ENCODE data around the gene CCDC106.

Gene CCDC106

DNA sequence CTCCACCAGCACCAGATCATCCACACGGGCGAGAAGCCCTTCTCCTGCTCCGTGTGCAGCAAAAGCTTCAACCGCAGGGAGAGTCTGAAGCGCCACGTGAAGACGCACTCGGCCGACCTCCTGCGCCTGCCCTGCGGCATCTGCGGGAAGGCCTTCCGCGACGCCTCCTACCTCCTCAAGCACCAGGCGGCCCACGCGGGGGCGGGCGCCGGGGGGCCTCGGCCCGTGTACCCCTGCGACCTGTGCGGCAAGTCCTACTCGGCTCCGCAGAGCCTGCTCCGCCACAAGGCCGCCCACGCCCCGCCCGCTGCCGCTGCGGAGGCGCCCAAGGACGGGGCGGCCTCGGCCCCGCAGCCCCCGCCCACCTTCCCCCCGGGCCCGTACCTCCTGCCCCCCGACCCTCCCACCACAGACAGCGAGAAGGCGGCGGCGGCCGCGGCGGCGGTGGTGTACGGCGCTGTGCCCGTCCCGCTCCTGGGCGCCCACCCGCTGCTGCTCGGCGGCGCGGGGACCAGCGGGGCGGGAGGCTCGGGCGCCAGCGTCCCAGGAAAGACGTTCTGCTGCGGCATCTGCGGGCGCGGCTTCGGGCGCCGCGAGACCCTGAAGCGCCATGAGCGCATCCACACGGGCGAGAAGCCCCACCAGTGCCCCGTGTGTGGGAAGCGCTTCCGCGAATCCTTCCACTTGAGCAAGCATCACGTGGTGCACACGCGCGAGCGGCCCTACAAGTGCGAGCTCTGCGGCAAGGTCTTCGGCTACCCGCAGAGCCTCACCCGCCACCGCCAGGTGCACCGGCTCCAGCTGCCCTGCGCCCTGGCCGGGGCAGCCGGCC is 33.1 kb upstream of the CCDC106 start:
- Histone ChIP-seq H3K4me3 (ENCODE audit: extremely low read depth, insufficient read depth, low read length, poor library complexity, severe bottlenecking) (no peak overlapping the region), H3K36me3 (ENCODE audit: control insufficient read depth, insufficient read depth, low read length) (peaks cover 49% of the 10 kb centered on the region), H3K4me1 (ENCODE audit: control insufficient read depth, insufficient read depth, low read length, poor library complexity, severe bottlenecking) (no peaks in the 10 kb centered on the region), H3K27ac (ENCODE audit: low read depth, low read length, severe bottlenecking) (no peak overlapping the region), H3K9me3 (ENCODE audit: control insufficient read depth, low read length) (no peaks in the 10 kb centered on the region)
- WGBS, 2 experiments (ENCODE audit: insufficient coverage in 2 of 2): 95 to 98% methylated on average over 61 to 84 of the region's 98 CpGs

DNA sequence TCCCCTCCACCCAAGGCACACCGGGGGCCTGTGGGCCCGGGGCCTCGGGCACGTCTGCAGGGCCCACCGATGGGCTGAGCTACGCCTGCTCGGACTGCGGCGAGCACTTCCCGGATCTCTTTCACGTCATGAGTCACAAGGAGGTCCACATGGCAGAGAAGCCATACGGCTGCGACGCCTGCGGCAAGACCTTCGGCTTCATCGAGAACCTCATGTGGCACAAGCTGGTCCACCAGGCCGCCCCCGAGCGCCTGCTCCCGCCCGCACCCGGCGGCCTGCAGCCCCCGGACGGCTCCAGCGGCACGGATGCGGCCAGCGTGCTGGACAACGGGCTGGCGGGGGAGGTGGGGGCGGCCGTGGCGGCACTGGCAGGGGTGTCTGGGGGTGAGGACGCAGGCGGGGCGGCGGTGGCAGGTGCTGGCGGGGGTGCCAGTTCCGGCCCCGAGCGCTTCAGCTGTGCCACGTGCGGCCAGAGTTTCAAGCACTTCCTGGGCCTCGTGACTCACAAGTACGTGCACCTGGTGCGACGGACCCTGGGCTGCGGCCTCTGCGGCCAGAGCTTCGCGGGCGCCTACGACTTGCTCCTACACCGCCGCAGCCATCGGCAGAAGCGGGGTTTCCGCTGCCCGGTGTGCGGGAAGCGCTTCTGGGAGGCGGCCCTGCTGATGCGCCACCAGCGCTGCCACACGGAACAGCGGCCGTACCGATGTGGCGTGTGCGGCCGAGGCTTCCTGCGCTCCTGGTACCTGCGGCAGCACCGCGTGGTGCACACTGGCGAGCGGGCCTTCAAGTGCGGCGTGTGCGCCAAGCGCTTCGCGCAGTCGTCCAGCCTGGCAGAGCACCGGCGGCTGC is 32.2 kb upstream of the CCDC106 start:
- WGBS, 2 experiments (ENCODE audit: insufficient coverage in 2 of 2): 96 to 98% methylated on average over 79 to 87 of the region's 88 CpGs
- no peak overlapping the region for H3K4me3 ChIP-seq (ENCODE audit: extremely low read depth, insufficient read depth, low read length, poor library complexity, severe bottlenecking)
- H3K36me3 ChIP-seq (ENCODE audit: control insufficient read depth, insufficient read depth, low read length): peaks cover 45% of the 10 kb centered on the region
- H3K27ac ChIP-seq (ENCODE audit: low read depth, low read length, severe bottlenecking): no peak overlapping the region
- no peaks in the 10 kb centered on the region for H3K4me1 ChIP-seq (ENCODE audit: control insufficient read depth, insufficient read depth, low read length, poor library complexity, severe bottlenecking)
- no peaks in the 10 kb centered on the region for H3K9me3 ChIP-seq (ENCODE audit: control insufficient read depth, low read length)

DNA sequence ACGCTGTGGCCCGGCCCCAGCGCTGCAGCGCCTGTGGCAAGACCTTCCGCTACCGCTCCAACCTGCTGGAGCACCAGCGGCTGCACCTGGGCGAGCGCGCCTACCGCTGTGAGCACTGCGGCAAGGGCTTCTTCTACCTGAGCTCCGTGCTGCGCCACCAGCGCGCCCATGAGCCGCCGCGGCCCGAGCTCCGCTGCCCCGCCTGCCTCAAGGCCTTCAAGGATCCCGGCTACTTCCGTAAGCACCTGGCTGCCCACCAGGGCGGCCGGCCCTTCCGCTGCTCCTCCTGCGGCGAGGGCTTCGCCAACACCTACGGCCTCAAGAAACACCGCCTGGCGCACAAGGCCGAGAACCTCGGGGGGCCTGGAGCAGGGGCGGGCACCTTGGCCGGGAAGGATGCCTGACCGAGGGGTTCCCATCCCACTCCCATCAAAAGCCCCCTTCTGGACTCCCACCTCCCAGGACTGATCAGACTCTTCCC is 31.6 kb upstream of the CCDC106 start:
- H3K4me1 ChIP-seq (ENCODE audit: control insufficient read depth, insufficient read depth, low read length, poor library complexity, severe bottlenecking): no peaks in the 10 kb centered on the region
- no peaks in the 10 kb centered on the region for H3K9me3 ChIP-seq (ENCODE audit: control insufficient read depth, low read length)
- WGBS, 2 experiments (ENCODE audit: insufficient coverage in 2 of 2): 98% methylated on average over 34 to 38 of the region's 38 CpGs
- H3K36me3 ChIP-seq (ENCODE audit: control insufficient read depth, insufficient read depth, low read length): peaks cover 41% of the 10 kb centered on the region
- no peak overlapping the region for H3K4me3 ChIP-seq (ENCODE audit: extremely low read depth, insufficient read depth, low read length, poor library complexity, severe bottlenecking)
- H3K27ac ChIP-seq (ENCODE audit: low read depth, low read length, severe bottlenecking): no peak overlapping the region

DNA sequence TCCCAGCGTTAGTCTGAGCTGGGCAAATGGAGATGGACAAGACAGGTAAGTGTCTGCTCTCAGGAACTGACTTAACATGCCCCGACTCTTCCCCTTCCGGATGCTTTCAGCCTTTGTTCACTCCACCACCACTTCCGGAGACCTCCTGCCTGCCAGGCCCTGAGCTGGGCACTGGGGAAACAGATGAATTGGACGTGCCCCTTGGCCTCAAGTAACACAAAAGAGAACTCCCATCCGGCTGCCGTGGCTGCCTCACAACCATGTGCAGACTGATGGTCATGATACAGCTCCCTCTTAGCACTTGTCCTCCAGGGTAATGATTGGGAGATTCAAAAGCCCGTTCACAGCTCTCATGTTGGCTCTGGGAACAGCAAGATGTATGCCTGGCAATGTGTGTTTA is 30.6 kb upstream of the CCDC106 start:
- Histone ChIP-seq H3K27ac (ENCODE audit: low read depth, low read length, severe bottlenecking) (no peak overlapping the region), H3K9me3 (ENCODE audit: control insufficient read depth, low read length) (no peaks in the 10 kb centered on the region), H3K4me1 (ENCODE audit: control insufficient read depth, insufficient read depth, low read length, poor library complexity, severe bottlenecking) (no peaks in the 10 kb centered on the region), H3K4me3 (ENCODE audit: extremely low read depth, insufficient read depth, low read length, poor library complexity, severe bottlenecking) (no peak overlapping the region), H3K36me3 (ENCODE audit: control insufficient read depth, insufficient read depth, low read length) (peaks cover 43% of the 10 kb centered on the region)
- 96 to 100% methylated on average over 3 to 8 of the region's 8 CpGs for WGBS, 2 experiments (ENCODE audit: insufficient coverage in 2 of 2)

DNA sequence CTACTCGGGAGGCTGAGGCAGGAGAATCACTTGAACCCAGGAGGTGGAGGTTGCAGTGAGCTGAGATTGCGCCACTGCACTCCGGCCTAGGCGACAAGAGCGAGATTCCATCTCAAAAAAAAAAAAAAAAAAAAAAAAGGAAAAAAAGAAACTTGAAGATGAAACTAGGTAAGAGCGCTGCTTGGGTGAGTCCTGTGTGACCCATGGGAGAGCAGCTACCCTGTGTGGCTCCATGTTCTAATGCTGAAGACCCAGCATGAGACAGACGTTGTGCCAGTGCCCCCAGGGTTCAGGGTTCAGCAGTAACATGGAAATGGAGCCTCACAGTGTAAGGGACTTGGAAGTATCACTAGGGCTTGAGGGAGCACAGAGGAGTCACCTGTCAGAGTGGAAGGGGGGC is 29.6 kb upstream of the CCDC106 start:
- Histone ChIP-seq H3K4me1 (ENCODE audit: control insufficient read depth, insufficient read depth, low read length, poor library complexity, severe bottlenecking) (no peaks in the 10 kb centered on the region), H3K4me3 (ENCODE audit: extremely low read depth, insufficient read depth, low read length, poor library complexity, severe bottlenecking) (no peak overlapping the region), H3K36me3 (ENCODE audit: control insufficient read depth, insufficient read depth, low read length) (peaks cover 38% of the 10 kb centered on the region), H3K27ac (ENCODE audit: low read depth, low read length, severe bottlenecking) (no peak overlapping the region), H3K9me3 (ENCODE audit: control insufficient read depth, low read length) (no peaks in the 10 kb centered on the region)
- 95 to 97% methylated on average over 2 of the region's 7 CpGs for WGBS, 2 experiments (ENCODE audit: insufficient coverage in 2 of 2)

DNA sequence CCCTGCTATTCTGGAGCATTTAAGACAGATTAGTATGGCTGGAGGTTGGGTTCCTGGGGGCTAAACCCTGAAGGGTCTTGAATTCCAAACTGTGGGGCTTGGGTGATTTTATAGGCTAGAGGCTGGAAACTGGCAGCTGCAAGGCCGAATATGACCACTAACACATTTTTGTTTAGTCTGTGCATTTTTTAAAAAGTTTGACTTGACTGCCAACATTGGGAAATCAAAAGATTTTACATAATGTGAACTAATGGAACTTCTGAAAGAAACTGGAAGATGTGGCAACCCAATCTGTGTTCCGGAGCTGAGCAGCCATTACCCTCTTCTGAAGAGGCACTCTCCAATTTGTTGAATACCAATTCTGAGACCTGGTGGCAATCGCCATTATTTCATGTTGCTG is 28.7 kb upstream of the CCDC106 start:
- no peak overlapping the region for H3K4me3 ChIP-seq (ENCODE audit: extremely low read depth, insufficient read depth, low read length, poor library complexity, severe bottlenecking)
- 94 to 100% methylated on average over 2 of the region's 3 CpGs for WGBS, 2 experiments (ENCODE audit: insufficient coverage in 2 of 2)
- H3K36me3 ChIP-seq (ENCODE audit: control insufficient read depth, insufficient read depth, low read length): peaks cover 38% of the 10 kb centered on the region
- H3K27ac ChIP-seq (ENCODE audit: low read depth, low read length, severe bottlenecking): no peak overlapping the region
- H3K4me1 ChIP-seq (ENCODE audit: control insufficient read depth, insufficient read depth, low read length, poor library complexity, severe bottlenecking): no peaks in the 10 kb centered on the region
- H3K9me3 ChIP-seq (ENCODE audit: control insufficient read depth, low read length): no peaks in the 10 kb centered on the region

DNA sequence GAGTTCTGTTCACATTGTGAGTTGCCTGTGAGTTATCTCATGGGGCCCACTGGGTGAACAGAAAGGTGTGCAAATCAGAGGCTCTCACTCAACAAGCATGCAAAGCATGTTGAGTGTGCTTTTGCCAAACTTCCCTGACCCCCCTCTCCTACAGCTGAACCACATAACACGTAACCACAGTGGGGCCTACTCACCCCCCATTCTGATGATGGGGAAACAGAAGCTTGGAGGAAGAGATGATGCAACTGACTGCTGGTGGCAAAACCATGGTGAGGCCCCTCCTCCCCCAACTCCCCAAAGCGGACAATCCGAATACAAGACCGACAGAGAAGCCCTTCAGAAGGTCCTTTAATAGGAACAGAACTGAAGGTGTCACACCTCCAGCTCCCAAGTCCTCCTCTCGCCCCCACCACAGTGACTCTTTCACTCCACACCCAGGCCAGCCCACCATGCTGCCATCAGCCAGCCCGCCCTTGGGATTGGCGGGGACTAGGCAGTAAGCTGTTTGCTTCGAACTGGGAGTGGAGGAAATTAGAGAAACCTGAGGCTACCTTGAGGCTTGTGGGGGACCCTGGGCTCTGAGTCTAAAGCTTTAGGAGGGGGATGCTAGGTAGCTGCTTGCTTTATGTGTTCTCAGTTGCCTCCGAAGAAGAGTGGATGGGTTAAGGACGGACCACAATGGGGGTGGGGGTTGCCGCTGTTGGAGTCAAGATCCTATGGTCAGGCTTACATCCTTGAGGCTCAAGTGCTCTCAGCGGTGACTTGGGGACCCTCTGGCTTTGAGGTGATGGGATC is 27.4 kb upstream of the CCDC106 start:
- no peaks in the 10 kb centered on the region for H3K9me3 ChIP-seq (ENCODE audit: control insufficient read depth, low read length)
- H3K4me3 ChIP-seq (ENCODE audit: extremely low read depth, insufficient read depth, low read length, poor library complexity, severe bottlenecking): no peak overlapping the region
- H3K27ac ChIP-seq (ENCODE audit: low read depth, low read length, severe bottlenecking): no peak overlapping the region
- peaks cover 35% of the 10 kb centered on the region for H3K36me3 ChIP-seq (ENCODE audit: control insufficient read depth, insufficient read depth, low read length)
- no peaks in the 10 kb centered on the region for H3K4me1 ChIP-seq (ENCODE audit: control insufficient read depth, insufficient read depth, low read length, poor library complexity, severe bottlenecking)
- WGBS, 2 experiments (ENCODE audit: insufficient coverage in 2 of 2): 98 to 99% methylated on average over 7 to 11 of the region's 12 CpGs

DNA sequence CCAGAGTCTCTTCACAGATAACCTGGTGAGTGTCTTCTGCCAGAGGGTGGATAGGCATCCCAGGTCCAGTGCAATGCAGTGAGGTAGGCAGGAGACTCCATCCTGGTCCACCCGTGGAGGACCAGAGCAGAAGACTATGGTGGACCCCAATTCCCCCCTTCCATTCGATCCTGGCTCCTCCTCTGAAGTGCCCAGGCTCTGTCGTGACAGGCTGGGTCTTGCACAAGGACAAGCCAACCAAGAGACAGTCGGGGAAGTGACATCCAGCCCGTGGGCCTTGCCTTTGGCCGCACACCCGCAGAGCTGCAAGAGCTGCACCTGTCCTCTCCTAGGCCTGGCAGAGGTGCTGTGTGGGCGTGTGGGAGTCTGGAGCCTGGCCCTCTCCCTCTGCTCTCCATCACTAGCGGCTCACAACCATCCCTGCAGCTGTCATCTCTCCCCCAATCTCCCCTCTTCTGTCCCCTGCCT is 26.8 kb upstream of the CCDC106 start:
- no peak overlapping the region for H3K27ac ChIP-seq (ENCODE audit: low read depth, low read length, severe bottlenecking)
- peaks cover 30% of the 10 kb centered on the region for H3K36me3 ChIP-seq (ENCODE audit: control insufficient read depth, insufficient read depth, low read length)
- no peaks in the 10 kb centered on the region for H3K4me1 ChIP-seq (ENCODE audit: control insufficient read depth, insufficient read depth, low read length, poor library complexity, severe bottlenecking)
- H3K9me3 ChIP-seq (ENCODE audit: control insufficient read depth, low read length): no peaks in the 10 kb centered on the region
- no peak overlapping the region for H3K4me3 ChIP-seq (ENCODE audit: extremely low read depth, insufficient read depth, low read length, poor library complexity, severe bottlenecking)
- 93 to 96% methylated on average over 3 to 8 of the region's 9 CpGs for WGBS, 2 experiments (ENCODE audit: insufficient coverage in 2 of 2)

DNA sequence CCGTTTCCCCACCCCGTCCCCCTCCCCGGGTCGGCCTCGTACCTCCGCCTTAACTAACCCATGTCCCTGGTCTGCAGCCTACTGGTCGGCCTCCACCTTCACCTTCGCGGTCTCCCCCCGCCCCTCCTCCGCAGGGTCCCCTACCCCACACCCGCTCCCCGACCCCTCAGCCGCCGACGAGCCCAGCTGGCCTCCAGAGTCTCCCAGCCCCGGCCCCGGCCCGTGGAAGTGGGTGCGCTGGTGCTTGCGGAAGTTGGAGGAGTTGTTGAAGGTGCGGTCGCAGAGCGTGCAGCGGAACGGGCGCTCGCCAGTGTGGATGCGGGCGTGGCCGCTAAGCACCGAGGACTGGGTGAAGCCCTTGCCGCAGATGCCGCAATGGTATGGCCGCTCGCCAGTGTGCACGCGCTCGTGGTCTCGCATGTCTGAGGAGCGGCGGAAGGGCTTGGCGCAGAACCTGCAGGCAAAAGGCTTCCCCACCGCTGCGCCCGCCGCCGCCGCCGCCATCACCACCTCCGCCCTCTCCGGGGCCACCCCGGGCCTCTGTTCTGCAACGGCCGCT is 26.3 kb upstream of the CCDC106 start:
- H3K4me3 ChIP-seq (ENCODE audit: extremely low read depth, insufficient read depth, low read length, poor library complexity, severe bottlenecking): no peak overlapping the region
- H3K36me3 ChIP-seq (ENCODE audit: control insufficient read depth, insufficient read depth, low read length): peaks cover 25% of the 10 kb centered on the region
- no peak overlapping the region for H3K27ac ChIP-seq (ENCODE audit: low read depth, low read length, severe bottlenecking)
- H3K9me3 ChIP-seq (ENCODE audit: control insufficient read depth, low read length): no peaks in the 10 kb centered on the region
- WGBS, 2 experiments (ENCODE audit: insufficient coverage in 2 of 2): 96 to 97% methylated on average over 36 to 47 of the region's 55 CpGs
- H3K4me1 ChIP-seq (ENCODE audit: control insufficient read depth, insufficient read depth, low read length, poor library complexity, severe bottlenecking): no peaks in the 10 kb centered on the region
